Subcutaneous adipose tissue (tissue), 4 donors: Measurements from ENCODE around the gene TNFSF10. TPM values are rescaled to one million over a fixed set of nuclear protein-coding genes. Genes with fewer than 3 reads are reported as not detected.

Source experiments
- CTCF ChIP-seq: fragments of 450-650 bp; IDR thresholded peaks from one replicate; pipeline ENCODE4 v1.5.1; 2016; ENCODE audit warnings: low read depth, mild to moderate bottlenecking, control low read depth, antibody characterized with exemption, moderate library complexity
- total RNA-seq, 4 donors: library from RNA; depleted of rRNA; stranded (reverse); fragments of >200 nt; gene quantifications; one replicate each; pipeline ENCODE4 v1.1.0, GENCODE V29; 2016

TNFSF10 gene
- total RNA-seq, 4 donors from 2014 or later, result 25.8 to 123 (median 36.9) TPM

GRCh38 chr3:172560586-172560985 is 37.4 kb upstream of the TNFSF10 start:
- no peak for TF ChIP-seq CTCF

- no peak for TF ChIP-seq CTCF
These were observed 36.8 kb upstream of the TNFSF10 start for GRCh38 chr3:172560026-172560425.

GRCh38 chr3:172559020-172559419 is 35.8 kb upstream of the TNFSF10 start:
- TF ChIP-seq CTCF, result no peak

- TF ChIP-seq CTCF, result no peak
These were observed 34.4 kb upstream of the TNFSF10 start for GRCh38 chr3:172557515-172558220.

- TF ChIP-seq CTCF, result no peak
These were observed 30.5 kb upstream of the TNFSF10 start for GRCh38 chr3:172553526-172554252.

GRCh38 chr3:172552607-172553006 is 29.4 kb upstream of the TNFSF10 start:
- TF ChIP-seq CTCF, result no peak

GRCh38 chr3:172551874-172552273 is 28.6 kb upstream of the TNFSF10 start:
- no peak for TF ChIP-seq CTCF
